Activated CD4-positive, alpha-beta T cell treated with anti-CD3 and anti-CD28 coated beads for 48 hours (primary cell): ENCODE measurements around the gene KATNAL1.
A peak's percentile ranks its signal among the peaks of the same experiment; 100 is the strongest.

Source experiments
- DNase-seq: peaks from one replicate; pipeline ENCODE4 v3.0.0-alpha.2; 2020

KATNAL1 gene

DNA sequence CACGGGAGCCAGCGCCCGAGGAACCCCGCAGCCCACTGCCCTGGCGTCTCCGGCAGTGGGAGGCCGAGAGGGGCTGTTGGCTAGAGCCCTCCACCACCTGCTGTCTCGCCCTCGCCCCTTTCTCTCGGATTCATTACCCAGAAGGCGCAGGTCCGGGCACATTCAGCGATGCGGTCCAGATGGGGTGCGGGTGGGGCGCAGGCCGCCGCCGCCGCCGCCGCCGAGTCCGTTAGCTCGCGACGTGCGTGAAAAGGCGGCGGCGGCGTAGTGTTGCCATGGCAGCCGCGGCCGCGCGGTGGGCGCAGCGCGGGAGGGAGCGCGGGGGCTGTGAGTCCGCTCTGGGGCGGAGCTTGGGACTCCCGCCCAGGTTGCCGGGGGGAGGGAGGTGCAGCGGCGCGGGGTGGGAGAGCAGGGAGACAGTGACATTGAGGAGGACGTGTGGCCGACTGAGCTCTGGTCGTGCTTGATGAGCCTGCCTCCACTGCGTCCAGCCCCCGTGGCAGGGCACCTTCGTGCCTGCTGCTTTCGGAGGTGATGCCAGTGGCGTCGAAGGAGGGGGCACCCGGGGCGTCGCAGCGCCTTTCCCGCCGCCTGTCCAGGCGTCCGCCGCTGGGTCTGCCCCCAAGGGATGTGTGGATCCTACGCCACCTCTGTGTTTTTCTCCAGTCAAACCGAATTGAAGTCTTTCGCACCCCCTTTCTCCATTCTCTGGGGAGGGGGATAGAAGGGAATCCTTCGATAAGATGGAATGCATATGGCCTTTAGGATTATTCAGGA is at the start of gene KATNAL1:
Gene KATNAL1, minus strand, starts transcription at position 358 of the 777 bp plus-strand sequence. CDS start 23,774 bp downstream, outside the sequence.
- peak; percentile 75 for DNase-seq

GRCh38 chr13:30355839-30356238 is 48.5 kb upstream of the KATNAL1 start:
- DNase-seq = no peak

DNA sequence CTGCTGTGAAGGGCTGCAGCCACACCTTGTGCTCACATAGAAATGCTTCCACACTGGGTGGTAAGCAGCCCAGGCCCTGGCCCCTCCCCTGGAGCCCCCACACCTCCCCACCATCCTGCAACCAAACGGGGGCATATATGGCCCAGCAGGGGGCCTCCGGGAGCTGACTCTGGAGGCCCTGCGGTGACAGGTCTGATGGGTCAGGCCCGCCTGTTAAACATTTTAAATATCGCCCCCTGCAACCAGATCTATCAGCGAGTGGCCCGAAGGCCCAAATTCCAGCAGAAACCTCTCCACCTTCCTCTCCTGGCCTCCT is 48.0 kb upstream of the KATNAL1 start:
- peak; percentile 27 for DNase-seq

DNA sequence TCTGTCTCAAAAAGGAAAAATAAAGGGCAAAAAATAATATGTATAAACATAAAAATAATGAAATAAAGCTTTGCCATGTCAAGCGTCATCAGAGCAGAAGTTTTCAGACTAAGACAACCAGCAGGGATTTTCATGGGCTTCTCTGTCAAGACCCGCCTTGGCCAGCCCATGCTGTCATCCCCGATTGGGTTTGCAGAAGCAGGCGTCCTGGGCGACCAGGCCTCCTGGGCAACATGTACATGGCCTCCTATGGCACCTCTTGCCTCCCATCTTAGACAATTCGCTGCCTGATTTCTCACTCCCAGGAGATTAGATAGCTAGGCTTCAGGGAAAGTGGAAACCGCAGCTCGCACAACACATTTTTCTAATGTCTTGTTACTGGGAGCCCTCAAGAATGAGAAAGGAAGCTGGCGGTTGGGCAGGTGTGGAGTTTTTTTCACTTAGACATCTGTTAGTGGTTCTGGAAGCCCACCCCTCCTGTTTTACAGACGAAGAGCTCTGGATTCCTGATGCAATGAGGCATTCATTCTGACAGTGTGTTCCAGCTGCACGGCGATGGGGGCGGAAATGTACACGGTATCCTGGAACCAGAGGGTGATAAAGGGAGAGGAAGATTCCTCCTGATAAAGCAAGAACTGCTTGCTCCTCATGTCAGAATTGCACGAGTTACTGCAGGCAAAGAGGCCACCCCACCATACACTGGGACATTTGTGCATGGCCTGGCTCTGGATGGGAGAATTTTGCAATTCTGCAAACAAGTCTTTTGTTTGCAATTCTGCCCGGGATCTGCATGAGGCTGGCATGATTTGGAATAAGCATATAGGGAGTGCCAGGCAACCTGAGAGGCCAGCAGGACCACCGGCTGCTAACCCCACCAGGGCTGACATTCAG is 47.4 kb upstream of the KATNAL1 start:
- no peak for DNase-seq

GRCh38 chr13:30353471-30354215 is 46.3 kb upstream of the KATNAL1 start:
- no peak for DNase-seq

GRCh38 chr13:30353060-30353459 is 45.7 kb upstream of the KATNAL1 start:
- no peak for DNase-seq

DNA sequence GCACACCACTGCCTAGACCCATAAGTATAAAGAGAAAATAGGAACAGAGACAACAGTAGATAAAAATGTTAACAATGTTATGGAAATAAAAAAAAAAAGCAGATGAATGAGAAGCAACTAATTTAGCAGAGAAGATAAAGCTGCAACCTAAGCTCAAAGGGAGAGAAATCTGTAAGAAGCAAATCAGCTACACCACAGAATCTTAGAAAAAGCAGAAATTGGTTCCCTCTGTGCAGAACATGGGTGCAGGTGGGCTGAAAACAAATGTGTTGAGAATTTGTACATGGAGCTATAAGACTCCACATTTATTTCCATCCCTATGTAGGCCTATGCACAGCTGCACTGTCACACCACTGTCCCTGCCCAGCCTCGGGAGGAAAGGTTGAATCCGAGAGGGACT is 44.8 kb upstream of the KATNAL1 start:
- DNase-seq = no peak

GRCh38 chr13:30346789-30347167 is 39.4 kb upstream of the KATNAL1 start:
- no peak for DNase-seq

GRCh38 chr13:30346153-30346788 is 38.9 kb upstream of the KATNAL1 start:
- DNase-seq = peak; percentile 59

DNA sequence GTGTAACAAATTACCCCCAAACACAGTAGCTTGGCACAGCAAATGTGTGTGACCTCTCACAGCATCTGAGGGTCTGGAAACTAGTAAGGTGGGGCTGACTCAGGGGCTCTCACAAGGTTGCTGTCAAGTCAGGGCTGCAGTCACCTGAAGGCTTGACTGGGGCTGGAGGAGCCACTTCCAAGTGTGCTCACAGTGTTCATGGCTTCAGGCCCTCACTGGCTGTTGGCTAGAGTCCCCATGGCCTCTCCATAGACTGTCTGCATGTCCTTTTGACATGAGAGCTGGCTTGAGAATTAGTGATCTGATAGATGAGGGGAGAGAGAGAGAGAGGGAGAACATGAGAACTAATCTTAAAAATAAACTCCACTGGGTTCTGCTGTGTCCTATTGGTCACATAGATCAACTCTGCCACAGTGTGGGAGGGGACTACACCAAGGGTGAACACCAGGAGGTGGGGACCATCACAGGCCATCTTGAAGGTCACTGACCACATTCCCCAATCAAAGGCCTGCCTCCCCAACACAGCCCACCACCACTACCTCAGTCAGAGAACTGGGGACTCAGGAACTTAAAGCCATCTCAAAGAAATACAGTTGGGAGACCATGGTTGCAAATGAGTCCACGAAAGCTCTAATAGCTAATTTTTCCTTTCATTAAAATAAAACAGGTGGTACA is 38.2 kb upstream of the KATNAL1 start:
- DNase-seq = no peak

- no peak for DNase-seq
These were observed 34.6 kb upstream of the KATNAL1 start for GRCh38 chr13:30341815-30342570.

- DNase-seq = no peak
These were observed 33.2 kb upstream of the KATNAL1 start for GRCh38 chr13:30340331-30341250.

DNA sequence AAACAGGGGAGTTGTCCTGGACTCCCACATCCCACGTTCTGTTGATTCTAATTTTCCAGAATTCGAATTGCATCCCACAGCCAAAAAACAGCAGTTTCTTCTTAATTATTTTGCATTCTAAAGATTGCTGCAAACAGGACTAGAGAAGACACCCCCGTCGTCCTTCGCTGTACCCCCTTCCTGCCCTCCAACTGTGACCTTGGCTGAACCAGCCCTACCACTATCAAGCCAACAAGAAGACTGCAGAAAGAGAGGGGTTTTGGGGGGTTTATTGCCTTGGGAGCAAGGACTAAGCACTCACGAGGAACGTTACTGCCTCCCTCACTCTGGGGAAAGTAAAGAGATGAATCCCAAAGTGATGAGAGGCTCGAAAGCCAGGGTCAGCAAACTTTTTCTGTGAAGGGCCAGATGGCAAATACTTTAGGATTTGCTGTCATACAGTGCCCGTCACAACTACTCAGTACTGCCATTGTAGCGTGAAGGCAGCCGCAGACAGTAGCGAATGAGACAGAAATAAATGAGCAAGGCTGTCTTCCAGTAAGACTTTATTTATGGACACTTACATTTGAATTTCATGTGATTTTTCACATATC is 32.5 kb upstream of the KATNAL1 start:
- no peak for DNase-seq

DNA sequence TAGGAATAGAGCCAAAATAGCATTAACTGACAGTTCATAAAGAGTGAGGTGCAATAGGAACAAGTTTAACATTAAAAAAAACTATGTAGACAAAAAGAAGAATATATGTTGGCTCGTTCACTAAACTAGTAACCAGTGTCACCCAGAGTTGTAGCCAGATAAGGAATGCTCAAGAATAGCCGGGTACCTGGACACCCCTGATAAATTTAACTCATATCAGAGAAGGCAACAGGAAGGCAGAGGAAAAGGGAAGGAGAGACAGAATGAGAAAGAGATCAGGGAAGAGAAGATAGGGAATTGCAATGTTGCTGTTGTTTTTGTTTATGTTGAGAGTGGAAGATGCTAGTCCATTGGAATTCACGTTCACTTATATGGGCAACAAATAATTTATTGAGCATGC is 31.6 kb upstream of the KATNAL1 start:
- DNase-seq = no peak

- DNase-seq = no peak
These were observed 31.0 kb upstream of the KATNAL1 start for GRCh38 chr13:30338331-30338851.

GRCh38 chr13:30337061-30337610 is 29.8 kb upstream of the KATNAL1 start:
- DNase-seq = peak; percentile 20

GRCh38 chr13:30334663-30335386 is 27.5 kb upstream of the KATNAL1 start:
- peak; percentile 27 for DNase-seq

- no peak for DNase-seq
These were observed 26.3 kb upstream of the KATNAL1 start for GRCh38 chr13:30333616-30334015.
